ENCODE data around the gene KLHDC2.
A peak's percentile ranks its signal among the peaks of the same experiment; 100 is the strongest.
"Not testable (repeated sequence)": the region's sequence is repeated elsewhere in the genome, so short reads cannot be mapped to it uniquely, and the experiment has no call there.

The KLHDC2 gene

DNA sequence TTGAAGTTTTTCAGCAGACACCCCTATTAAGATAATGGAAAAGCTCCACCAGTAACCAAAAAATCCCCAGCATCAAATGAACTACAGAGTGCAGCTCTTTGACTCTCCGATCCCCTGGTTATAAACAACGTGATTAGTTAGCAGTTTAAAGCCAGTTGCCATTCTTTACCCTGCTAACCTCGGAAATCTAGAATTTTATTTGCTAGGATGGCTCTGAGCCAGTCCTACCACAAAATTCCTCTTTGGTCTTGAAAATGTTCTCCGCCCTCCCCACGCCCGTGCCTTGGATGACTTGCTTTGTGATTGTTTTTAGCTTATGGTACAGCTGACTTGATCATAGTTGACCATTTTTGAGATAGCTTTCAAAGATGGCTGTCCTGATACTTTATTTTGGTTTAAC is 1.2 kb downstream of the KLHDC2 start:
- TF ChIP-seq, protein P1, sequence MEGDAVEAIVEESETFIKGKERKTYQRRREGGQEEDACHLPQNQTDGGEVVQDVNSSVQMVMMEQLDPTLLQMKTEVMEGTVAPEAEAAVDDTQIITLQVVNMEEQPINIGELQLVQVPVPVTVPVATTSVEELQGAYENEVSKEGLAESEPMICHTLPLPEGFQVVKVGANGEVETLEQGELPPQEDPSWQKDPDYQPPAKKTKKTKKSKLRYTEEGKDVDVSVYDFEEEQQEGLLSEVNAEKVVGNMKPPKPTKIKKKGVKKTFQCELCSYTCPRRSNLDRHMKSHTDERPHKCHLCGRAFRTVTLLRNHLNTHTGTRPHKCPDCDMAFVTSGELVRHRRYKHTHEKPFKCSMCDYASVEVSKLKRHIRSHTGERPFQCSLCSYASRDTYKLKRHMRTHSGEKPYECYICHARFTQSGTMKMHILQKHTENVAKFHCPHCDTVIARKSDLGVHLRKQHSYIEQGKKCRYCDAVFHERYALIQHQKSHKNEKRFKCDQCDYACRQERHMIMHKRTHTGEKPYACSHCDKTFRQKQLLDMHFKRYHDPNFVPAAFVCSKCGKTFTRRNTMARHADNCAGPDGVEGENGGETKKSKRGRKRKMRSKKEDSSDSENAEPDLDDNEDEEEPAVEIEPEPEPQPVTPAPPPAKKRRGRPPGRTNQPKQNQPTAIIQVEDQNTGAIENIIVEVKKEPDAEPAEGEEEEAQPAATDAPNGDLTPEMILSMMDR (conservative IDR thresholded peaks at IDR 0.05; ENCODE audit: low read depth, low read length) = no peak
- H3K4me3 ChIP-seq (ENCODE audit: low read length) = peak overlapping the region; percentile 96
- no peak for DNase-seq (ENCODE audit: low read depth)

DNA sequence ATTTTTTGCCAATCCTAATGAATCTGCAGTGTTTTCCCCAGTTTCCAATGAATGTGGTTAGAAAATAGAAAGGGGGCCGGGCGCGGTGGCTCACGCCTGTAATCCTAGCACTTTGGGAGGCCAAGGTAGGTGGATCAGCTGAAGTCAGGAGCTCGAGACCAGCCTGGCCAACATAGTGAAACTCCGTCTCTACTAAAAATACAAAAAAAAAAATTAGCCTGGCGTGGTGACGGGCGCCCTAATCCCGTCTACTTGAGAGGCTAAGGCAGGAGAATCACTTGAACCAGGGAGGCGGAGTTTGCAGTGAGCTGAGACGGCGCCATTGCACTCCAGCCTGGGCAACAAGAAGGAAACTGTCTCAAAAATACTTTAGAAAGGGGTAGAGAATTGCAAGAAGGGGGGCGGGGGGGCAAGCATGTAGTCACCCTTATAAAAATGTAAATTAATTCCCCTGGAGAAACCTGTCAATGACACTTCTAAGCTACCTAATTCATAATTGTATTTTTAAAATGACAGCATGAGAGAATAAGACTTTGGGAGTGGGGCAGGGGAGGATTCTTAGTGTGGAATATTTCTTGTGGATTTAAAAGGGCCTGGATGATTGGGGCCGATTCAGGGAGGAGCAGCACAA is 1.7 kb downstream of the KLHDC2 start:
- H3K4me3 ChIP-seq (ENCODE audit: low read length) = peak overlapping the region; percentile 96
- DNase-seq (ENCODE audit: low read depth) = no peak
- TF ChIP-seq, protein P1 (conservative IDR thresholded peaks at IDR 0.05; ENCODE audit: low read depth, low read length) = no peak

DNA sequence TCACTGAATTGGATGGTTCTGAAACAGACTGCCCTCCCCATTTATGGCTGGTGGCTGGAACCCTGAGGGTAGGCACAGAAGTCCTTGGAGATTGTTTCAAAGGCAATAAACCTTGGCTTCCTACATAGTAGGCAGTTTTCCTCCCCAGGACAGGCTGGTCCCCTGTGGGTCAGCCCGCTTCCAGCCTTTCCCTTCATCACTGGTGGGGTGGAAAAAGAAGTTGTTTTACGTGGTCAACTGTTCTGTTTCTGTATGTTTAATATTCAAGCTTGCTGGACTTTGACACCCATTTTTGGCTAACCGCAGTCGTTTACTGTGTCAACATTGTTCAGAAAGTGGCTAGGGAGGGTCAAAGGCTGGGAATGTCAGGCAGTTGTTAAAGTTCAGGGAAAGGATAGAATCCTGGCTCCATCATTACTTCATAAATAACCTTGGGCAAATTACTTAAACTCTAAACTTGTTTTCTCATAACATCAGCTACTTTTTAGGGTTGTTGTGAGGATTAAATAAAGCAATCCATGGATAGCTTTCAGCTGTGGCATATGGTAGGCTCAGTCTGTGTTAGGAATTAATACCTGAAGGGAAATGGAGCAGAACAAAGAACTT is 2.4 kb downstream of the KLHDC2 start:
- H3K4me3 ChIP-seq (ENCODE audit: low read length) = peak overlapping the region; percentile 96
- TF ChIP-seq, protein P1 (conservative IDR thresholded peaks at IDR 0.05; ENCODE audit: low read depth, low read length) = no peak
- no peak for DNase-seq (ENCODE audit: low read depth)

DNA sequence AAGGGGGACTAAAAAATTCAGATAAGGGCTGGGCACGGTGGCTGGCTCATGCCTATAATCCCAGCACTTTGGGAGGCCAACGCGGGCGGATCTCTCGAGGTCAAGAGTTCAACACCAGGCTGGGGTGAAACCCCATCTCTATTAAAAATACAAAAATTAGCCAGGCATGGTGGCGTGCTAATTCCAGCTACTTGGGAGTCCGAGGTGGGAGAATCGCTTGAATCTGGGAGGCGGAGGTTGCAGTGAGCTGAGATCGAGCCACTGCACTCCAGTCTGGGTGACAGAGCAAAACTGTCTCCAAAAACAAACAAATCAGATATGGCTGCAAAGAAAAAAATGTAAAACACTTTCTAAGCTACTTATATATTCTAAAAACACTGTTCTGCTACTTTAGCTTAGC is 3.7 kb downstream of the KLHDC2 start:
- not testable (repeated sequence) for H3K4me3 ChIP-seq (ENCODE audit: low read length); DNase-seq (ENCODE audit: low read depth)

DNA sequence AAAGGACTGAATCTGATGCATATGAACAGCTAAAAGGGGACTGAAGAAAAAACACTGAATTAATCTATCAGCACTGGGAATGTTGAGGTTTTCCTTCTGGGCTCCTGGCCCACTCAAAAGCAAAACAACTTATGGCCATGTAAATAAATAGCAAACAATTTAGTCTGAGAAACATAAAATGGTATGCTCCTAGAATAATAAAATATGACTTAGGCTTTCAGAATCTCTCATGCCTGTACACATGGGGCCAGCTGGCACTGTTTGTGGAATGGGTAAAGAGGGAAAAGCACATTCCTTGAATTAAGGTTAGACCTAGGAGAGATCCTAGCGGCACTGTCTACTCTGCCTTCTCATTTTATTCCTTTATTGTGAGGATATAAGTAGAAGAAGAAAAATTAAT is 6.2 kb downstream of the KLHDC2 start:
- no peak overlapping the region for H3K4me3 ChIP-seq (ENCODE audit: low read length)
- DNase-seq (ENCODE audit: low read depth) = no peak
- TF ChIP-seq, protein P1 (conservative IDR thresholded peaks at IDR 0.05; ENCODE audit: low read depth, low read length) = no peak

DNA sequence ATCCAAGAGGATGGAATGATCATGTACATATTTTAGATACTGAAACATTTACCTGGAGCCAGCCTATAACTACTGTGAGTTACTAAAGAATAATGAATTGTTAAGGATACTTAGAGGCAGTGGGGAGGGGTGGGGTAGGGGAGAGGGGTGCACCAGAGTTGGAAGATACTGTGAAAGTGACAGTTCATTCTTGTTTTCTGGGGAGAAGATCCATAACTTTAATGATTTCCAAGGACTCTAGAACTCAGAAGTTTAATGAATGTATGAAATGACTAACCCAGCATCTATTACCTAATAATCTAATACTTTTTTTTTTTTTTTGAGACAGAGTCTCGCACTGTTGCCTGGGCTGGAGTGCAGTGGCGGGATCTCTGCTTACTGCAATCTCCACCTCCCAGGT is 10.5 kb downstream of the KLHDC2 start:
- TF ChIP-seq, protein P1 (conservative IDR thresholded peaks at IDR 0.05; ENCODE audit: low read depth, low read length) = no peak
- H3K4me3 ChIP-seq (ENCODE audit: low read length) = no peak overlapping the region

DNA sequence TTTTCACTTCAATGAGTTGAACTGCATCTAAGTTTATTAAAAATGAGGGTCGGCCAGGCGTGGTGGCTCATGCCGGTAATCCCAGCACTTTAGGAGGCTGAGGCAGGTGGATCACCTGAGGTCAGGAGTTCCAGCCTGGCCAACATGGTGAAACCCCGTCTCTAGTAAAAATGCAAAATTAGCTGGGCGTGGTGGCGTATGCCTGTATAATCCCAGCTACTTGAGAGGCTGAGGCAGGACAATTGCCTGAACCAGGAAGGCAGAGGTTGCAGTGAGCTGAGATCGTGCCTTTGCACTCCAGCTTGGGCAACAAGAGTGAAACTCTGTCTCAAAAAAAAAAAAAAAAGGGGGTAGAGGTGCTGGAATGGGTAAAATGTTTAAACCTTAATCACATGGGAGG is 13.1 kb downstream of the KLHDC2 start:
- not testable (repeated sequence) for H3K4me3 ChIP-seq (ENCODE audit: low read length); DNase-seq (ENCODE audit: low read depth)

More for the DNA sequence above, 10.5 kb downstream of the KLHDC2 start:
- no peak for DNase-seq (ENCODE audit: low read depth)

DNA sequence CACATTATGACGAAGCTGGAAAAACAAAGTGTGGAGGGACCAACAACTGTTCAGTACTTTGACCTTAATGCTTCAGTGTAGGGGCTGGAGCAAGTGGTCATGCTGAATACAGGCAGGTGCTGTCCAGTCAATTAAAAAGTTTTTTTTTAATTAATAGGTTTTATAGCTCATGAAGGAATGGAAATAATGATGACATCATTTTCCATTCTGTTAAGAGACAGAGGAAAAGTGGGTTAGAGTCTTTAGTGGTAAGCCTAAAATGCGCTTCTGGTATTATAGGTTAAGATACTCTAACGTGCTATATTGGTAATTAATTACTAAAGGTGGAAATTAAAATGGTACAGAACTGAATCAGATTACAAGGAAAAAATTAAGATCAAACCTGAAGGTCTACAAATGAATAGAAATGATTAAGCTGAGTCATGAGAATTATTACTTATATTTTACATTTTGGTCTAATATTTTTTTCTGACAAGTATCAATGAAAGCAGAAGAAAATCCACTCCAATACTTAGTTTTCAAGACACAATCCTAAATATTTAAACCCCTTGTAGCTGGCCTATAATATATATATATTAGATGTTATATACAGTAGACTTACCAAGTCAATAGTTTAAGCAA is 15.6 kb downstream of the KLHDC2 start:
- TF ChIP-seq, protein P1 (conservative IDR thresholded peaks at IDR 0.05; ENCODE audit: low read depth, low read length) = no peak
- H3K4me3 ChIP-seq (ENCODE audit: low read length) = no peak overlapping the region
- no peak for DNase-seq (ENCODE audit: low read depth)
